ENCODE data around the gene ADSS2. TPM values are rescaled to one million over a fixed set of nuclear protein-coding genes. Genes with fewer than 3 reads are reported as not detected.

The ADSS2 gene
- total RNA-seq = 33.9 TPM

DNA sequence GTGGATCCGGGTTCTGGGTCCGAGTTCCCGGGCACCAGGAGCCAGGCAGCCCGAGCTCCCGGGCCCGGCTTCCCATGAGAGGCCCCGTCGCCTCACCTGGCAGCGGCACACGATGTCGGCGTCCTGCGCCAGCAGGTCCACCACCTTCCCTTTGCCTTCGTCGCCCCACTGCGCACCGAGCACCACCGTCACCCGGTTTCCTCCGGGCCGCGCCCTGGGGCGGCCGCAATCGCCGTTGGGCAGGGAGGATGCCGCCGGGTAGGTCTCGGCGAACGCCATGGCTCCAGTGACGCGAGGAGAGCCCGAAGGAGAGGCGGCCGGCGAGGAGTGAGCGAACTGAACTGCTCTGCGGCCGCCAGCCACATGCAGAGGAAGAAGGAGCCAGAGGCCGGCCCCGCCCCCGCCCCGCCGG lies at the start of gene ADSS2:
TSS of gene ADSS2 (minus strand) at position 371 of the 412 bp plus-strand sequence. CDS start at position 279, 92 bp downstream.

GRCh38 chr1:244461245-244462071 lies 9.7 kb upstream of the ADSS2 start, which contains the start of gene CATSPERE:
Gene CATSPERE (plus strand): TSS chr1:244461273. CDS start chr1:244461430, 157 bp downstream.

Other genes starting within 250 kb of the ADSS2 start
- 1.9 TPM for gene CATSPERE, start 9.4 kb upstream of the ADSS2 start, total RNA-seq
- gene DESI2, start 201.2 kb upstream of the ADSS2 start, total RNA-seq = 48.8 TPM

Data from metanephros (tissue), 1 donor.